Urinary bladder (tissue), 4 donors: ENCODE data around the gene C18orf63. TPM values are rescaled to one million over a fixed set of nuclear protein-coding genes. Genes with fewer than 3 reads are reported as not detected.
A peak's percentile ranks its signal among the peaks of the same experiment; 100 is the strongest.

ENCODE experiments used
- DNase-seq: peaks from one replicate; pipeline ENCODE4 v3.0.0-alpha.2; 2015; ENCODE audit errors: extremely low spot score
- H3K27ac ChIP-seq: one replicate; pipeline ENCODE4 v1.5.1; 2013; ENCODE audit warnings: low read depth, mild to moderate bottlenecking, moderate library complexity
- H3K36me3 ChIP-seq: one replicate; pipeline ENCODE4 v1.6.1; 2013; ENCODE audit warnings: mild to moderate bottlenecking, moderate library complexity; ENCODE audit not compliant: insufficient read depth
- H3K4me1 ChIP-seq: one replicate; pipeline ENCODE4 v1.6.1; 2013; ENCODE audit warnings: mild to moderate bottlenecking, moderate library complexity; ENCODE audit not compliant: insufficient read depth
- H3K4me3 ChIP-seq: one replicate; pipeline ENCODE4 v1.5.1; 2013; ENCODE audit warnings: low read depth, low read length
- WGBS: extraction: QIAGEN DNeasy Blood & Tissue Kit; methylation state at CpG from one replicate; pipeline ENCODE4 v1.1.7; 2013; 5-methylcytosine and 5-hydroxymethylcytosine counted together
- polyA plus RNA-seq: library from polyadenylated mRNA; stranded (reverse); fragments of 200-250 nt; gene quantifications from one replicate; pipeline ENCODE4 v1.2.3, GENCODE V29; 2013
- total RNA-seq: library from RNA; depleted of rRNA; stranded (reverse); fragments of >200 nt; gene quantifications from one replicate; pipeline ENCODE4 v1.2.3, GENCODE V29; 2014
- donor health status: healthy with polysubstance abuse.
- donor health status: healthy.

C18orf63 gene
- total and polyA plus RNA-seq, 2 donors = not detected

- Histone ChIP-seq H3K4me1 (no peaks in the 10 kb centered on the region), H3K36me3 (no peaks in the 10 kb centered on the region), H3K4me3 (no peak overlapping the region), H3K27ac (no peak overlapping the region)
- DNase-seq = no peak
- WGBS = 49% methylated on average over 2 of the region's 2 CpGs
These were observed 32.9 kb downstream of the C18orf63 start for GRCh38 chr18:74348581-74348980.

- Histone ChIP-seq H3K27ac (no peak overlapping the region), H3K4me1 (no peaks in the 10 kb centered on the region), H3K36me3 (no peaks in the 10 kb centered on the region), H3K4me3 (no peak overlapping the region)
- no peak for DNase-seq
- WGBS = 44% methylated on average over 1 of the region's 1 CpG
These were observed 35.7 kb downstream of the C18orf63 start for GRCh38 chr18:74351354-74351753.

- 59% methylated on average over 1 of the region's 1 CpG for WGBS
- Histone ChIP-seq H3K4me3 (no peak overlapping the region), H3K4me1 (no peaks in the 10 kb centered on the region), H3K36me3 (no peaks in the 10 kb centered on the region), H3K27ac (no peak overlapping the region)
- peak; percentile 48 for DNase-seq
These were observed 37.6 kb downstream of the C18orf63 start for GRCh38 chr18:74353169-74353775.

- Histone ChIP-seq H3K27ac (no peak overlapping the region), H3K36me3 (no peaks in the 10 kb centered on the region), H3K4me1 (no peaks in the 10 kb centered on the region), H3K4me3 (no peak overlapping the region)
- 89% methylated on average over 1 of the region's 1 CpG for WGBS
- DNase-seq = no peak
These were observed 41.3 kb downstream of the C18orf63 start for GRCh38 chr18:74356959-74357358.

- 89% methylated on average over 22 of the region's 22 CpGs for WGBS
- Histone ChIP-seq H3K4me1 (no peaks in the 10 kb centered on the region), H3K36me3 (no peaks in the 10 kb centered on the region)
These were observed 45.4 kb downstream of the C18orf63 start for GRCh38 chr18:74360852-74361655.

GRCh38 chr18:74367905-74368304, 52.3 kb downstream of the C18orf63 start:
- Histone ChIP-seq H3K27ac (no peak overlapping the region), H3K4me1 (no peaks in the 10 kb centered on the region), H3K4me3 (no peak overlapping the region), H3K36me3 (no peaks in the 10 kb centered on the region)
- 97% methylated on average over 10 of the region's 10 CpGs for WGBS
- DNase-seq = no peak

More at GRCh38 chr18:74360852-74361655, 45.4 kb downstream of the C18orf63 start:
- H3K4me3 ChIP-seq = no peak overlapping the region
- no peak for DNase-seq
- no peak overlapping the region for H3K27ac ChIP-seq

- DNase-seq = no peak
- Histone ChIP-seq H3K27ac (no peak overlapping the region), H3K4me1 (no peaks in the 10 kb centered on the region), H3K4me3 (no peak overlapping the region), H3K36me3 (no peaks in the 10 kb centered on the region)
- WGBS = 21% methylated on average over 13 of the region's 13 CpGs
These were observed 53.5 kb downstream of the C18orf63 start for GRCh38 chr18:74368901-74369705.

GRCh38 chr18:74370115-74370514, 54.5 kb downstream of the C18orf63 start:
- 57% methylated on average over 2 of the region's 2 CpGs for WGBS
- H3K4me3 ChIP-seq = no peak overlapping the region
- no peak overlapping the region for H3K27ac ChIP-seq
- no peak for DNase-seq
- H3K4me1 ChIP-seq = no peaks in the 10 kb centered on the region
- no peaks in the 10 kb centered on the region for H3K36me3 ChIP-seq

- WGBS = 78% methylated on average over 8 of the region's 8 CpGs
- DNase-seq = no peak
- Histone ChIP-seq H3K4me3 (no peak overlapping the region), H3K27ac (no peak overlapping the region), H3K36me3 (no peaks in the 10 kb centered on the region), H3K4me1 (no peaks in the 10 kb centered on the region)
These were observed 57.8 kb downstream of the C18orf63 start for GRCh38 chr18:74373428-74373827.

GRCh38 chr18:74375999-74376398, 60.4 kb downstream of the C18orf63 start:
- no peak overlapping the region for H3K27ac ChIP-seq
- H3K4me3 ChIP-seq = no peak overlapping the region
- H3K36me3 ChIP-seq = no peaks in the 10 kb centered on the region
- H3K4me1 ChIP-seq = no peaks in the 10 kb centered on the region
- WGBS = 62% methylated on average over 6 of the region's 6 CpGs
- no peak for DNase-seq

GRCh38 chr18:74376523-74376922, 60.9 kb downstream of the C18orf63 start:
- no peaks in the 10 kb centered on the region for H3K36me3 ChIP-seq
- no peak overlapping the region for H3K27ac ChIP-seq
- DNase-seq = no peak
- H3K4me1 ChIP-seq = no peaks in the 10 kb centered on the region
- 95% methylated on average over 4 of the region's 4 CpGs for WGBS
- no peak overlapping the region for H3K4me3 ChIP-seq

- 81% methylated on average over 1 of the region's 1 CpG for WGBS
- Histone ChIP-seq H3K27ac (no peak overlapping the region), H3K36me3 (no peaks in the 10 kb centered on the region), H3K4me3 (no peak overlapping the region), H3K4me1 (no peaks in the 10 kb centered on the region)
- DNase-seq = no peak
These were observed 62.1 kb downstream of the C18orf63 start for GRCh38 chr18:74377776-74378175.

GRCh38 chr18:74378179-74378682, 62.6 kb downstream of the C18orf63 start:
- Histone ChIP-seq H3K27ac (no peak overlapping the region), H3K36me3 (no peaks in the 10 kb centered on the region), H3K4me3 (no peak overlapping the region), H3K4me1 (no peaks in the 10 kb centered on the region)
- 63% methylated on average over 4 of the region's 4 CpGs for WGBS
- no peak for DNase-seq
